Measurements from ENCODE around the gene PAK4. TPM values are rescaled to one million over a fixed set of nuclear protein-coding genes. Genes with fewer than 3 reads are reported as not detected.
"Not testable (repeated sequence)": the region's sequence is repeated elsewhere in the genome, so short reads cannot be mapped to it uniquely, and the experiment has no call there.

The PAK4 gene
- total RNA-seq, 1 donor from 2014 or later: 19.4 TPM

DNA sequence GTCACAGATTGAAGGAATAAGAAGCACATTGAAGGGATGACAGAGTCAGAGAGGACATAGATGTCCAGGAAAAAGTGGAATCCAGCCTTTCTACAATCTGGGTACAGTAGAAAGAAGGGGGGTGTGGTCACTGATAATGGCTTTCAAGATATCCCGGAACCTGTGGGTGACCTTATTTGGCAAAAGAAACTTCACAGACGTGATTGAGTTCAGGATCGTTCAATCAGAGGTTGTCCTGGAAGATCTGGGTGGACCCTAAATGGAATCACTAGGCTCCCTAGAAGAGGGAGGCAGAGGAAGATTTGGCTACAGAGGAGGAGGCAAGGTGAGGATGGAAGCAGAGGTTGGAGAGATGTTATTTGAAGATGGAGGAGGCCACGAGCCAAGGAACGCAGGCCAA is 91.5 kb downstream of the PAK4 start:
- Histone ChIP-seq H3K9me3 (no peaks in the 10 kb centered on the region), H3K27me3 (no peaks in the 10 kb centered on the region), H3K4me3 (no peak overlapping the region), H3K4me1 (no peaks in the 10 kb centered on the region), H3K36me3 (no peaks in the 10 kb centered on the region), H3K27ac (no peak overlapping the region)
- intact Hi-C loops (cut with DNase I): no loop called here
- no peak for DNase-seq (ENCODE audit: extremely low spot score in 2 of 2)
- TF ChIP-seq POLR2A (IDR thresholded peaks at IDR 0.05) (no peak), POLR2AphosphoS5 (IDR thresholded peaks at IDR 0.05; ENCODE audit: insufficient read depth in 1 of 2, low read depth in 1 of 2) (no peak)
- TF ChIP-seq, protein P1, sequence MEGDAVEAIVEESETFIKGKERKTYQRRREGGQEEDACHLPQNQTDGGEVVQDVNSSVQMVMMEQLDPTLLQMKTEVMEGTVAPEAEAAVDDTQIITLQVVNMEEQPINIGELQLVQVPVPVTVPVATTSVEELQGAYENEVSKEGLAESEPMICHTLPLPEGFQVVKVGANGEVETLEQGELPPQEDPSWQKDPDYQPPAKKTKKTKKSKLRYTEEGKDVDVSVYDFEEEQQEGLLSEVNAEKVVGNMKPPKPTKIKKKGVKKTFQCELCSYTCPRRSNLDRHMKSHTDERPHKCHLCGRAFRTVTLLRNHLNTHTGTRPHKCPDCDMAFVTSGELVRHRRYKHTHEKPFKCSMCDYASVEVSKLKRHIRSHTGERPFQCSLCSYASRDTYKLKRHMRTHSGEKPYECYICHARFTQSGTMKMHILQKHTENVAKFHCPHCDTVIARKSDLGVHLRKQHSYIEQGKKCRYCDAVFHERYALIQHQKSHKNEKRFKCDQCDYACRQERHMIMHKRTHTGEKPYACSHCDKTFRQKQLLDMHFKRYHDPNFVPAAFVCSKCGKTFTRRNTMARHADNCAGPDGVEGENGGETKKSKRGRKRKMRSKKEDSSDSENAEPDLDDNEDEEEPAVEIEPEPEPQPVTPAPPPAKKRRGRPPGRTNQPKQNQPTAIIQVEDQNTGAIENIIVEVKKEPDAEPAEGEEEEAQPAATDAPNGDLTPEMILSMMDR (IDR thresholded peaks at IDR 0.05): no peak

DNA sequence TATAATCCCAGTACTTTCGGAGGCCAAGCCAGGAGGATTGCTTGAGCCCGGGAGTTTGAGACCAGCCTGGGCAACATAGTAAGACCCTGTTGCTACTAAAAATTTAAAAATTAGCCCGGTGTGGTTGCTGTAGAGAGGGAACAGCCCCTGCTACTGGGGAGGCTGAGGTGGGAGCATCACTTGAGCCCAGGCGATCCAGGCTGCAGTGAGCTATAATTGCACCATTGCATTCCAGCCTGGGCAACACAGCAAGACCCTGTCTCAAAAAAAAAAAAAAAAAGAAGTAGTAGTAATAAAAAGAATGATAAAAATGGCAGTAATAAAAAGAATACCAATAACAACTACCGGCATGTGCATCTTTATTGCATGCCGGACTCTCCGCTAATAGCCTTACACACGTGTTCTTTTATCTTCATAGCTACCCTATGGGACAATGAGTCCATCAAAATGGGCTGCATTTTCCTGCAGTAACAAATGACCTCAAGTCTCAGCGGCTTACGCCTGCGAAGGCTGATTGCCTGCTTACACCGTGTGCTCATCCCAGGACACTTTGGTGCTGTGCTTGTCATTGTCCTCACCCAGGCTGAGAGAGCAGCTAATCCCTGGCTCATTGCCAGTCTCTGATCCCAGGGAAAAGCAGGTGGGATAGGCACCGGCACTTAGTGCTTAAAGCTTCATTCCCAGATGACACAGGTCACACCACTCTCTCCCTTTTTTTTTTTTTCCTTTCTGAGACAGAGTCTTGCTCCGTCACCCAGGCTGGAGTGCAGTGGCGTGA is 92.8 kb downstream of the PAK4 start:
- Histone ChIP-seq H3K4me1 (no peaks in the 10 kb centered on the region), H3K36me3 (no peaks in the 10 kb centered on the region), H3K27ac (no peak overlapping the region), H3K4me3 (no peak overlapping the region), H3K27me3 (no peaks in the 10 kb centered on the region), H3K9me3 (no peaks in the 10 kb centered on the region)
- intact Hi-C loops (cut with DNase I): no loop called here
- TF ChIP-seq POLR2A (IDR thresholded peaks at IDR 0.05): no peak
- TF ChIP-seq POLR2AphosphoS5 (IDR thresholded peaks at IDR 0.05; ENCODE audit: insufficient read depth in 1 of 2, low read depth in 1 of 2): no peak
- TF ChIP-seq, protein P1 (IDR thresholded peaks at IDR 0.05): no peak
- no peak for DNase-seq (ENCODE audit: extremely low spot score in 2 of 2)

DNA sequence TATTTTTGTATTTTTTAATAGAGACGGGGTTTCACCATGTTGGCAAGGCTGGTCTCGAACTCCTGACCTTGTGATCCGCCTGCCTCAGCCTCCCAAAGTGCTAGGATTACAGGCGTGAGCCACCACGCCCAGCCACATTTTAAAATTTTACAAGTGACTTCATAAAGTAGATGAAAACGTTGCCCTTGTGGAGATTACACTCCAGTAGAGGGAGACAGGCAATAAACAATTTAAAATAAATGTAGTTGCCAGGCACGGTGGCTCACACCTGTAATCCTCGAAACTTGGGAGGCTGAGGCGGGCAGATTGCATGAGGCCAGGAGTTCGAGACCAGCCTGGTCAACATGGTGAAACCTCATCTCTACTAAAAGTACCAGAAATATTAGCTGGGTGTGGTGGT is 93.5 kb downstream of the PAK4 start:
- intact Hi-C loops (cut with DNase I); H3K36me3 ChIP-seq; H3K4me3 ChIP-seq; H3K27ac ChIP-seq; H3K4me1 ChIP-seq; H3K27me3 ChIP-seq; H3K9me3 ChIP-seq; DNase-seq (ENCODE audit: extremely low spot score in 2 of 2): not testable (repeated sequence)

DNA sequence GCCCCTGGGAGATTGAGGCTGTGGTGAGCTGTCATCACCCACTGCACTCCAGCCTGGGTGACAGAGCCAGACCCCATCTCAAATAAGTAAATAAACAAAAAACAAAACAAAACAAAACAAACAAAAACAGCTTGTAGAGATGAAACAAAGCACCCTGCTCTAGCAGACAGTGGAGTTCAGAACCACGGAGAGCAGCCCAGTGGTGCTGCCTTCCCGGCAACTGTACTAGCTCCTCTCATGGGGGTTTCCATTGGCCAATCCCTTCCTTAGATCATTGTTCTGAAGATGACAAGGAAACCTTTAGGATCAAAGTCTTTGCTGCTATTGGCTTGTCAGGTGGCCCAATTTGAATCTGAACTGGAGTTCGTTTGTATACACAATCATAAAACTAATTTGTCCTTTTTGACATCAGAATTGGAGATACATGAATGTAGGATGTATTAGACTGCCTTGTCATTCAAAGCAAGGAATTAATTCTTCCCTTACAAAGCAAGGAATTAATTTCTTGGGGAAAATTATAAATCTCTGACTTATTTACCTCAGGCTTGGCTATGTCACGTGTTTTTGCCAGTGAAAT is 98.2 kb downstream of the PAK4 start:
- intact Hi-C loops (cut with DNase I): no loop called here
- no peak for TF ChIP-seq POLR2A (IDR thresholded peaks at IDR 0.05)
- TF ChIP-seq POLR2AphosphoS5 (IDR thresholded peaks at IDR 0.05; ENCODE audit: insufficient read depth in 1 of 2, low read depth in 1 of 2): no peak
- TF ChIP-seq, protein P1 (IDR thresholded peaks at IDR 0.05): no peak
- Histone ChIP-seq H3K27ac (no peak overlapping the region), H3K4me1 (no peaks in the 10 kb centered on the region), H3K27me3 (no peaks in the 10 kb centered on the region), H3K36me3 (no peaks in the 10 kb centered on the region), H3K9me3 (no peaks in the 10 kb centered on the region), H3K4me3 (no peak overlapping the region)
- no peak for DNase-seq (ENCODE audit: extremely low spot score in 2 of 2)

DNA sequence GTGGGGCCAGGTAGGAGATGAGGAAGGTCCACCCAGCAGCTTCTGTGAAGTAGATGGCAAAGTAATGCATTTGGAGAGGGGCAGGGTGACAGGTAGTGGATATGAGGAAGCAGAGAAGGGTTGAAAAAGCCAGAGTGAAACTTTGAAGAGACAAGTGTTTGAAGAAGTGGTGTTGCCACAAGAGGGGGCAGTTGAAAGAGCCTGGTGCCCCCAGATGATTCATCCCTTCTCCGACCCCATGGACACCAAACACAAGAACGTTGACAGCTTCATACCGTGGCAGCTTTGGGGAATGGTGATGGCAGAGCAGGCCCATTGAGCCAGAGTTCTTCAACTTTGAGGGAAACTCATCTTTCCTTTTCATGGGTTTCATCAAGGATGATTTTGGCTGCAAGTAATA is 99.3 kb downstream of the PAK4 start:
- Histone ChIP-seq H3K27ac (no peak overlapping the region), H3K36me3 (no peaks in the 10 kb centered on the region), H3K4me3 (no peak overlapping the region), H3K9me3 (no peaks in the 10 kb centered on the region), H3K27me3 (no peaks in the 10 kb centered on the region), H3K4me1 (no peaks in the 10 kb centered on the region)
- TF ChIP-seq POLR2AphosphoS5 (IDR thresholded peaks at IDR 0.05; ENCODE audit: insufficient read depth in 1 of 2, low read depth in 1 of 2) (no peak), POLR2A (IDR thresholded peaks at IDR 0.05) (no peak)
- TF ChIP-seq, protein P1 (IDR thresholded peaks at IDR 0.05): no peak
- intact Hi-C loops (cut with DNase I): no loop called here
- no peak for DNase-seq (ENCODE audit: extremely low spot score in 2 of 2)

Other genes with a start within 250 kb of the PAK4 start
- 7.4 TPM for gene RINL, start 247.5 kb upstream of the PAK4 start, total RNA-seq
- 51.6 TPM for gene SIRT2, start 226.2 kb upstream of the PAK4 start, total RNA-seq
- 16.7 TPM for gene NFKBIB, start 225.8 kb upstream of the PAK4 start, total RNA-seq
- gene CCER2, start 213.6 kb upstream of the PAK4 start, total RNA-seq: not detected
- 26.3 TPM for gene SARS2, start 195.0 kb upstream of the PAK4 start, total RNA-seq
- 44.7 TPM for gene MRPS12, start 194.8 kb upstream of the PAK4 start, total RNA-seq
- 44.0 TPM for gene FBXO17, start 150.0 kb upstream of the PAK4 start, total RNA-seq
- gene FBXO27, start 93.2 kb upstream of the PAK4 start, total RNA-seq: 3.7 TPM
- not detected for gene ACP7, start 41.4 kb upstream of the PAK4 start, total RNA-seq
- 41.7 TPM for gene NCCRP1, start 71.2 kb downstream of the PAK4 start, total RNA-seq
- gene SYCN, start 78.5 kb downstream of the PAK4 start, total RNA-seq: not detected
- not detected for gene IFNL3, start 119.2 kb downstream of the PAK4 start, total RNA-seq
- not detected for gene IFNL4, start 123.1 kb downstream of the PAK4 start, total RNA-seq
- not detected for gene IFNL2, start 142.6 kb downstream of the PAK4 start, total RNA-seq
- not detected for gene IFNL1, start 170.6 kb downstream of the PAK4 start, total RNA-seq
- gene LRFN1, start 195.1 kb downstream of the PAK4 start, total RNA-seq: 3.9 TPM
- 7.1 TPM for gene GMFG, start 210.3 kb downstream of the PAK4 start, total RNA-seq
- gene SAMD4B, start 216.6 kb downstream of the PAK4 start, total RNA-seq: 128 TPM

Data from vagina (tissue), 2 donors.